MCF 10A (cell line): ENCODE results near the gene RERE. TPM values are rescaled to one million over a fixed set of nuclear protein-coding genes. Genes with fewer than 3 reads are reported as not detected.

ENCODE experiments used
- BruUV-seq: library from RNA; stranded (reverse); fragments of 400-500 nt; replicated peaks from 2 replicates; lab custom pipeline; 2021; lab: Mats Ljungman, UMichigan
- CTCF ChIA-PET: fragments of 300-600 bp; sonication (Branson Sonifier 250); formaldehyde crosslinking; extraction: SDS; loops from one replicate; lab custom pipeline; 2021; ENCODE audit warnings: antibody characterized with exemption, inconsistent platforms; lab: Yijun Ruan, JAX
- POLR2A ChIA-PET: fragments of 300-600, 350-650 bp; sonication (Branson Sonifier 250); formaldehyde crosslinking; extraction: SDS; loops from one replicate; lab custom pipeline; 2020; ENCODE audit warnings: antibody characterized with exemption, inconsistent platforms; lab: Yijun Ruan, JAX
- DNase-seq: peaks from one replicate; pipeline ENCODE4 v3.0.0-alpha.2; 2018; ENCODE audit not compliant: unreplicated experiment
- H3K27ac Mint-ChIP-seq: one replicate; pipeline ENCODE4 v1.8.0; 2022; ENCODE audit warnings: mild to moderate bottlenecking, low read depth, mixed read lengths; ENCODE audit not compliant: unreplicated experiment
- H3K27me3 Mint-ChIP-seq: one replicate; pipeline ENCODE4 v1.8.0; 2022; ENCODE audit warnings: mixed read lengths; ENCODE audit not compliant: insufficient read depth, unreplicated experiment
- H3K36me3 Mint-ChIP-seq: one replicate; pipeline ENCODE4 v1.8.0; 2022; ENCODE audit warnings: mild to moderate bottlenecking, moderate library complexity, mixed read lengths; ENCODE audit not compliant: insufficient read depth, unreplicated experiment
- H3K4me1 Mint-ChIP-seq: one replicate; pipeline ENCODE4 v1.8.0; 2022; ENCODE audit warnings: mixed read lengths; ENCODE audit not compliant: insufficient read depth, unreplicated experiment
- H3K4me3 Mint-ChIP-seq: one replicate; pipeline ENCODE4 v1.8.0; 2022; ENCODE audit warnings: mild to moderate bottlenecking, moderate library complexity, mixed read lengths; ENCODE audit not compliant: unreplicated experiment
- H3K9me3 Mint-ChIP-seq: one replicate; pipeline ENCODE4 v1.8.0; 2022; ENCODE audit warnings: mixed read lengths; ENCODE audit not compliant: unreplicated experiment
- CTCF ChIP-seq: fragments of 200-600 bp; IDR thresholded peaks from one replicate; pipeline ENCODE4 v1.8.0; 2022; ENCODE audit warnings: antibody characterized with exemption, mild to moderate bottlenecking; ENCODE audit not compliant: unreplicated experiment
- intact Hi-C: fragments of 100-400 bp; cut with micrococcal nuclease; formaldehyde crosslinking; loops from 2 replicates; pipeline ENCODE4 v1.14.1; 2022
- total RNA-seq: library from RNA; stranded (reverse); gene quantifications from 2 replicates; pipeline ENCODE4 v1.2.3, GENCODE V29; 2022

Gene RERE
- total RNA-seq, 1 experiment from 2014 or later = 48.4 TPM

GRCh38 chr1:8481650-8482380 lies 335.6 kb downstream of the RERE start:
- peak overlapping the region; percentile 75 for H3K27ac Mint-ChIP-seq
- intact Hi-C loops = no loop called here
- CTCF ChIA-PET = interaction anchor here (0.6 kb wide), 1 partner anchor 24 kb away, joined by 3 read pairs; no protein-coding TSS in a partner anchor

GRCh38 chr1:8478566-8478965 lies 338.9 kb downstream of the RERE start:
- intact Hi-C loops = no loop called here
- no peaks in the 10 kb centered on the region for H3K27me3 Mint-ChIP-seq
- no peak for DNase-seq
- no peak overlapping the region for H3K4me3 Mint-ChIP-seq
- BruUV-seq = no TSS peak
- H3K36me3 Mint-ChIP-seq = peaks cover 12% of the 10 kb centered on the region
- H3K4me1 Mint-ChIP-seq = peaks cover 5% of the 10 kb centered on the region
- H3K9me3 Mint-ChIP-seq = no peaks in the 10 kb centered on the region
- no peak overlapping the region for H3K27ac Mint-ChIP-seq
- TF ChIP-seq CTCF = no peak
- ChIA-PET CTCF (interaction anchor here (0.6 kb wide), 1 partner anchor 11 kb away, joined by 3 read pairs; no protein-coding TSS in a partner anchor), POLR2A (interaction anchor here (0.7 to 1.6 kb wide), 4 partner anchors 11 to 47 kb away, joined by 3 to 8 read pairs (median 4); no protein-coding TSS in a partner anchor)

More at GRCh38 chr1:8481650-8482380, 335.6 kb downstream of the RERE start:
- Mint-ChIP-seq H3K4me3 (no peak overlapping the region), H3K27me3 (no peaks in the 10 kb centered on the region), H3K4me1 (peaks cover 5% of the 10 kb centered on the region), H3K36me3 (peaks cover 21% of the 10 kb centered on the region), H3K9me3 (no peaks in the 10 kb centered on the region)
- POLR2A ChIA-PET = interaction anchor here (0.7 to 2.6 kb wide), 3 partner anchors 10 to 49 kb away, joined by 3 to 9 read pairs (median 4); no protein-coding TSS in a partner anchor
- no peak for TF ChIP-seq CTCF
- DNase-seq = no peak
- no TSS peak for BruUV-seq

GRCh38 chr1:8477983-8478362 lies 339.5 kb downstream of the RERE start:
- no peaks in the 10 kb centered on the region for H3K27me3 Mint-ChIP-seq
- DNase-seq = no peak
- H3K4me1 Mint-ChIP-seq = peaks cover 5% of the 10 kb centered on the region
- POLR2A ChIA-PET = interaction anchor here (1.6 kb wide), 1 partner anchor 48 kb away, joined by 8 read pairs; no protein-coding TSS in a partner anchor
- no TSS peak for BruUV-seq
- no peak for TF ChIP-seq CTCF
- no peak overlapping the region for H3K4me3 Mint-ChIP-seq
- CTCF ChIA-PET = no interaction called here
- peaks cover 12% of the 10 kb centered on the region for H3K36me3 Mint-ChIP-seq
- peak overlapping the region; percentile 35 for H3K27ac Mint-ChIP-seq
- intact Hi-C loops = no loop called here
- H3K9me3 Mint-ChIP-seq = no peaks in the 10 kb centered on the region

- CTCF ChIA-PET = no interaction called here
- POLR2A ChIA-PET = interaction anchor here (1.6 kb wide), 1 partner anchor 48 kb away, joined by 8 read pairs; no protein-coding TSS in a partner anchor
- Mint-ChIP-seq H3K27me3 (no peaks in the 10 kb centered on the region), H3K27ac (peak overlapping the region; percentile 35), H3K4me1 (peaks cover 5% of the 10 kb centered on the region), H3K36me3 (peaks cover 12% of the 10 kb centered on the region), H3K4me3 (no peak overlapping the region), H3K9me3 (no peaks in the 10 kb centered on the region)
- no TSS peak for BruUV-seq
- intact Hi-C loops = no loop called here
- no peak for DNase-seq
- no peak for TF ChIP-seq CTCF
Measured at GRCh38 chr1:8477166-8477982, 340.1 kb downstream of the RERE start.
